HepG2 (cell line): ENCODE results near the gene SERPINA3. TPM values are rescaled to one million over a fixed set of nuclear protein-coding genes. Genes with fewer than 3 reads are reported as not detected.
A peak's percentile ranks its signal among the peaks of the same experiment; 100 is the strongest.

Source experiments
- FOXJ3 ChIP-seq: sonication (generic); formaldehyde crosslinking; IDR thresholded peaks from 2 replicates; pipeline ENCODE4 v1.4.0; 2020; ENCODE audit warnings: missing genetic modification reagents, mild to moderate bottlenecking, borderline replicate concordance
- HMGXB3 ChIP-seq: sonication (generic); formaldehyde crosslinking; IDR thresholded peaks from 2 replicates; pipeline ENCODE4 v1.4.0; 2020; ENCODE audit warnings: missing genetic modification reagents, borderline replicate concordance
- HNRNPH1 ChIP-seq: fragments of 200-400 bp; formaldehyde crosslinking; optimal IDR thresholded peaks from 2 replicates; pipeline ENCODE3; 2017; ENCODE audit warnings: mild to moderate bottlenecking, low read depth, low read length
- KDM1A ChIP-seq: IDR thresholded peaks from 2 replicates; pipeline ENCODE4 v1.6.1; 2016; ENCODE audit warnings: missing compliant biosample characterization
- LCORL ChIP-seq, 2 experiments: fragments of 450-650 bp in 1 of 2; sonication (generic) in 1 of 2; formaldehyde crosslinking in 1 of 2; IDR thresholded peaks; 2 replicates each; pipeline versions ENCODE4 v1.5.0 to v1.6.1; 2017 to 2020; ENCODE audit warnings: antibody characterized with exemption in 1 of 2, missing genetic modification reagents in 1 of 2
- MTA1 ChIP-seq: sonication (generic); formaldehyde crosslinking; IDR thresholded peaks from 2 replicates; pipeline ENCODE4 v1.4.0; 2020; ENCODE audit warnings: missing genetic modification reagents, mild to moderate bottlenecking, borderline replicate concordance
- NCOA2 ChIP-seq: sonication (generic); formaldehyde crosslinking; IDR thresholded peaks from 2 replicates; pipeline ENCODE4 v1.8.0; 2022; ENCODE audit warnings: inconsistent platforms
- POLR2AphosphoS2 ChIP-seq: IDR thresholded peaks from 2 replicates; pipeline ENCODE4 v1.6.1; 2011; ENCODE audit warnings: low read depth, low read length, improper control_type of control experiment
- PREB ChIP-seq: sonication (generic); formaldehyde crosslinking; IDR thresholded peaks from 2 replicates; pipeline ENCODE4 v1.4.0; 2020; ENCODE audit warnings: missing genetic modification reagents
- RXRA ChIP-seq: sonication (generic); formaldehyde crosslinking; IDR thresholded peaks from 2 replicates; pipeline ENCODE4 v1.5.1; 2020; ENCODE audit warnings: missing genetic modification reagents
- SOX13 ChIP-seq, 3 experiments: fragments of 450-650 bp in 1 of 3; sonication (generic) in 1 of 3; formaldehyde crosslinking in 1 of 3; IDR thresholded peaks in 2 of 3; conservative IDR thresholded peaks in 1 of 3; 2 replicates each; pipeline versions ENCODE4 v1.5.0 to v1.6.1; 2016 to 2020; ENCODE audit warnings: antibody characterized with exemption in 1 of 3, mild to moderate bottlenecking in 1 of 3, missing compliant biosample characterization in 1 of 3, missing genetic modification reagents in 1 of 3, moderate library complexity in 1 of 3
- ZC3H13 ChIP-seq: sonication (generic); formaldehyde crosslinking; IDR thresholded peaks from 2 replicates; pipeline ENCODE4 v1.8.1; 2023; ENCODE audit warnings: mild to moderate bottlenecking, missing genetic modification reagents, moderate library complexity
- ZMAT3 ChIP-seq: sonication (generic); formaldehyde crosslinking; conservative IDR thresholded peaks from 2 replicates; pipeline ENCODE4 v1.7.0; 2021; ENCODE audit warnings: missing genetic modification reagents
- ZMAT5 ChIP-seq: sonication (generic); formaldehyde crosslinking; IDR thresholded peaks from 2 replicates; pipeline ENCODE4 v1.5.0; 2020; ENCODE audit warnings: mild to moderate bottlenecking, low read depth, missing genetic modification reagents, borderline replicate concordance
- ZNF136 ChIP-seq: sonication (generic); formaldehyde crosslinking; IDR thresholded peaks from 2 replicates; pipeline ENCODE4 v1.8.1; 2022; ENCODE audit warnings: low read depth, mild to moderate bottlenecking, moderate library complexity, missing genetic modification reagents
- ZNF441 ChIP-seq: sonication (generic); formaldehyde crosslinking; IDR thresholded peaks from 2 replicates; pipeline ENCODE4 v1.7.0; 2021; ENCODE audit warnings: missing genetic modification reagents, borderline replicate concordance
- ZNF546 ChIP-seq: sonication (generic); formaldehyde crosslinking; conservative IDR thresholded peaks from 2 replicates; pipeline ENCODE4 v1.8.1; 2023; ENCODE audit warnings: mild to moderate bottlenecking, missing genetic modification reagents
- ZNF782 ChIP-seq: sonication (generic); formaldehyde crosslinking; IDR thresholded peaks from 2 replicates; pipeline ENCODE4 v1.4.0; 2020; ENCODE audit warnings: missing genetic modification reagents, mild to moderate bottlenecking, borderline replicate concordance
- ZXDC ChIP-seq: sonication (generic); formaldehyde crosslinking; IDR thresholded peaks from 2 replicates; pipeline ENCODE4 v1.5.0; 2020; ENCODE audit warnings: mild to moderate bottlenecking, missing genetic modification reagents
- polyA plus RNA-seq, 8 experiments: library from polyadenylated mRNA; depleted of rRNA in 3 of 8; stranded (reverse) in 7 of 8; unstranded in 1 of 8; fragments of >200 nt; fragmentation: Illumina TruSeq in 4 of 8; extraction: Trizol in 4 of 8; gene quantifications; 2 replicates each; pipeline versions ENCODE4 v1.2.1 to v1.2.3, GENCODE V29; 2011 to 2016; ENCODE audit warnings: low read depth in 4 of 8, missing spikeins in 1 of 8, mixed read lengths in 1 of 8; ENCODE audit not compliant: insufficient read depth in 1 of 8
- total RNA-seq, 5 experiments: library from RNA; depleted of rRNA; stranded (reverse); fragments of >200 nt; fragmentation: Illumina TruSeq; extraction: Trizol; gene quantifications; 2 replicates each; pipeline ENCODE4 v1.2.3, GENCODE V29; 2016; ENCODE audit warnings: low read depth in 1 of 5

Gene SERPINA3
- total and polyA plus RNA-seq, 2 of the 13 experiments (the other 11 are each of a cell fraction or from before 2014, with no cell fraction given), result 825 to 2,200 TPM

GRCh38 chr14:94624537-94625352 lies 12.6 kb downstream of the SERPINA3 start (continued):
- no peak for TF ChIP-seq HMGXB3 (CRISPR knock-in tag)
- TF ChIP-seq ZXDC (CRISPR knock-in tag), result no peak
- TF ChIP-seq NCOA2, result no peak
- TF ChIP-seq SOX13 (IDR thresholded peaks at IDR 0.05), result no peak
- 0 out of 4 replicates have a peak, but pooled peaks of 1 of the 2 experiments have one; percentile 4 for TF ChIP-seq SOX13 (CRISPR knock-in tag; conservative IDR thresholded peaks at IDR 0.05 in 1 of 2, IDR thresholded peaks at IDR 0.05 in 1 of 2)
- TF ChIP-seq PREB (CRISPR knock-in tag), result no peak
- TF ChIP-seq ZMAT3 (CRISPR knock-in tag), result no peak
- TF ChIP-seq RXRA (CRISPR knock-in tag), result no peak
- TF ChIP-seq ZNF782 (CRISPR knock-in tag), result no peak
- no peak for TF ChIP-seq ZNF136 (CRISPR knock-in tag)
- 0 out of 2 replicates have a peak, but pooled peaks have one; percentile 32 for TF ChIP-seq POLR2AphosphoS2
- peak; percentile 67; the same call in 1 of the 2 replicates for TF ChIP-seq ZC3H13
- no peak for TF ChIP-seq ZMAT5
- peak; percentile 60 for TF ChIP-seq HNRNPH1
- 0 out of 2 replicates have a peak, but pooled peaks have one; percentile 30 for TF ChIP-seq KDM1A (CRISPR knock-in tag)
- TF ChIP-seq LCORL (IDR thresholded peaks at IDR 0.05), result no peak
- TF ChIP-seq LCORL (CRISPR knock-in tag; IDR thresholded peaks at IDR 0.05), result no peak
- TF ChIP-seq MTA1 (CRISPR knock-in tag), result no peak
- no peak for TF ChIP-seq FOXJ3 (CRISPR knock-in tag)
- no peak for TF ChIP-seq ZNF546 (CRISPR knock-in tag)
- TF ChIP-seq ZNF441 (CRISPR knock-in tag), result no peak
